NCI-H1105 (cell line): ENCODE measurements around the gene OTP.

Experiments
- DNase-seq: peaks from one replicate; lab custom pipeline; 2025; lab: John Stamatoyannopoulos, UW

The OTP gene

DNA sequence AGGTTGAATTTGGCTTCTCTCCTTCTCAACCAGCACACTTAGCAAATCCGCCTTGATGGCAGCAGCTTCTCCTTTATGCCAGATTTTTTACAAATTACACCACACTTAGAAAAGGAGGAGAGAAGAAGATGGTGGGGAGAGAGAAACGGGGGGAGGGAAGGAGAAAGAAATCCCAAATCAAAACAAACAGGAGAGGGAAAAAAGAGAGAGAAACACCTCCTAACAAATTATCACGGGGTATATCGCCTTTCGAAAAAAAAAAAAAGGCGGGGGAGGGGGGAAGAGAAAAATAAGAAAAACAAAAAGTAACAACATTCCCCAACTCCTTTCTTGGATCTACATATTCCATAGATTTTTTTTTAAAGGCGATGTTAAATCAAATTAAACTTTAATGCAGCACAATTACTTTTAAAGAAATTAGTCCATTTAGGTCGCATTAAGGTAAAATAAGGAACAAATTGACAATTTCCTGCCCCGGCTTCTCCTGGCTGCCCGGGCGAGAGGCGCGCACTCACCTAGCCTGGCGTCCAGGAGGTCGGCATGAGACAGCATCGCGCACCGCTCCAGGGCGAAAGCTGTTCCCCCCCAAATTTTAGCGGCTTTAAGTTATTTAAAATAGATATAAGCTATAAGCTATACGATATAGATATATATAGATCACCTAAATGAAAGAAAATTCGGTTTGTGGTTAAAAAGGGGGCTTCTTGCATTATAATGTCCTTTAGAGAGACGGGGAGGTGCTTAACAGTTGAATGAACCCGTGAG is at the start of gene OTP:
Gene OTP, minus strand, starts transcription at position 716 of the 765 bp plus-strand sequence. Its CDS starts 164 bp downstream, at position 552.
- no peak for DNase-seq

DNA sequence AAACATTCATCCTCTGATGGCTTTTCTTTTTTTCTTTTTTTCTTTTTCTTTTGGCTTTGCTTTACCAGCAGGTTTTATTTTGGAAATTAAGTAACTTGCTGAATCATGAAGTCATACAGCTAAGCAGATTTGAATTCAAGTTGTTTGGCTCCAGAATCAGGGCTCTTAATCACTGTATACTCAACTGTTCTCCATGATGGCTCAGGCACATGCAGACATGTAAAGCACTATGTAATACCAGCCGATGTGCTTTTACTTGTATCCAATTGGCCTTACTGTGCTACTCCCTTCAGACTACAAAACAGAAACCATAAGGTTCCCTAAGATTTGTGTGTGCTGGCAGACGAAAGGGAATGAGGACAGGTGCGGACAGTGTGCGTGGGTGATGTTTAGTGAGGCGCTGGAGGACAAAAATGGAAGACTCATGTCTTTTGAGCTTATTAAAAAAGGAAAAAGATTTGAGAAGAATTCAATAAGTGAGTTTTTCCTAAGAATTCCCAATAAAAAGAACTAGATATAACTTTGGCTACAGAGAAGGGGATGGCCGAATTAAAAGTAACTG is 44.7 kb upstream of the OTP start:
- DNase-seq: no peak

DNA sequence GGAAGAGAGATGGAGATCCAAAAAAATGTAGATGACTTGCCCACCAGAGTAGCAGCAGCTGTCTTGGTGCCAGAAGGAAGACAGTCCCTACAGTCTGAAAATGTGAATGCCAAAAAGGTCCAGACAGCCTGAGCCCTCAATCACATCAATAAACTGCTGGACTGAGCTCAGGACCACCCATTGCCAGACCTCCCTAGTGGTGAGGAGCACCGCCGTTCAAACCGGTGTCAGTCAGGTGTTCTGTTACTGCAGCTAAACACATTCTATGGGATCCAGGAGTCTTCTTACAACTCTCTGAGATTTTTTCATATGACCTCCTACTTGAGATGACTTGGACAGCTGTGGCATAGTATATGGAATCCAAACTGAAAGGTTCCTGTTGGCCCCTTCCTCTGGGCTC is 32.0 kb upstream of the OTP start:
- DNase-seq: no peak

DNA sequence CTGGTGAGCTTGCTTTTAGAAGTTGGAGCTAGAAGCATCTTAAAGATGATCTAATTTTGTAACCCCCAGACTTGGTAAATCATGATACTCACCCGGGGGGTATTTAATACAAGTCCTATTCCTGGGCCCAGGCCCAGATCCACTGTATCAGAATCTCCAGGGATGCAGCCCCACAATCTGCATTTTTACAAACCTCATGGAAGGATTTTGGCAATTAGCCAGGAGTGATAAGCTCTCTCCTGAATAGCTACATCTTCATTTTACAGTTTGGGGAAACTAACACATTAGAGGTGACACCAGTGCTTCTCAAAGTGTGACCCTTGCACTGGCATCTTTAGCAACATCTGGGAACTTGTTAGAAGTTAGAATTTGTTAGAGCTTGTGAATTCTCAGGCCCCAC is 31.2 kb upstream of the OTP start:
- DNase-seq: no peak

DNA sequence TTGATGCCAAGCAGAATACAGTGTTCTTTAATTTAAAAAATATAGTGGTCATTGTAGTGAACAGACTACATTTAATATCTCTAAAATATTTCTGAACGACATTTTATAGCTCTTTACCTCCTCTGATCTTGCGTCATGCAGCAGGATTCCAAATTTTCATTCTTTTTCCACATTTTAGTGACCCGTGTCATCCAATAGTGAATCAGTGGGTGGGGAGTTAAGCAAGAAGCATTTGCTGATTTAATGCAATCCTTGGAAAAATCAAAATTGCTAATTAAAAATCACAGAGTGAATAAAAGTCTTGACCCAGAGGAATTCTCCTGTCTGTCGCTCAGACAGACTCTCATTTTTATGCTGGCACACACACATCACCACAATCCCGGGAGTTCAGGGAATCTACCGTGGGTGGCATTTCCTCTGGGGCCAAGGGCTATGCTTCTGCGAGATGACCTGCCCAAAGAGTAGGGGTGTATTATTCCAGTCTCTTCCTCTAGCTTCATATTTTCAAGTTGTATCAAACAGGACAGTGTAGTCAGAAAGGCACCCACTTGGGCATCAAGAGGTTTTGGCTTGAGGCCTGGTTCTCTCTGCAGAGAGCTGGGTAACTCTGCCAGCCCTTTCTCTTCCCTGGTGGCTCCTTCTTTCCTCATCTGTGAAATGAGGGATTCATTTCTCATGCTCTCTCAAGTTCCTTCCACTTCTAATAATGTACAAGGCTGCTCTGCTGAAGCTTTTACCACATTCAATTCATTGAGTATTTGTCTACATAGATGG is 24.8 kb upstream of the OTP start:
- no peak for DNase-seq

DNA sequence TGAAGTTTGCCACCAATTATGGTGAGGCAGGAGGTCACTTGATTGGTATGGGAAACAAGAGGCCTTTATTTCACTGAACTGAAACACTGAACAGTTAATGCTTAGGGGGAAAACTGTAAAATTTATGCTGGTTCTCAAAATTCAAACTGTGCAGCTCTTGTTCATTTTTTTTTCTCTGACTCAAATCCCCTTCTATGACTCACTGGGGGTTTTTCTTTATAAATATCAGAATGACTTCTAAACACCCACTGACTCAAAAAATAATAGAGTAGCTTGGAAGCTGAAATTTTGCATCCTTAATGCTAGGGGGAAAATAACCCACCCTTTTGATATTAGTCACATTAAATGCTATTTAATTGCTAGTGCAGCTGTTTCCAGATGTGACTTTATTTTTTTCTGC is 24.1 kb upstream of the OTP start:
- no peak for DNase-seq

DNA sequence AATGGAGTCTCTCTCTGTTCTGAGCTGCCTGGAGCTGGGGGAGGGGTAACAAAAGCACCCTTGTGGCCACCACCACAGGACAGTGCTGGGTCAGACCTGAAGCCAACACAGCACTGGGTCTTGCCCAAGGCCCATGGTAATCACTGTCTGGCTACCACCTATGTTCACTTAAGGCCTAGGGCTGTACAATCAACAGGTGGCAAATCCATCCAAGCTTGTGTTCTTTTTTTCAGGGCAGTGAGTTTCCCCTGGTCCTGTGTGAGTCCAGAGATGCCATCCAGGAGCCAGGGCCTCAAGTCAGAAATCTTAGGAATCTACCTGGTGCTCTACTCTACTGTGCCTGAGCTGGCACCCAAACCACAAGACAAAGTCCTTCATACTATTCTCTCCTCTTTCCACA is 20.1 kb upstream of the OTP start:
- DNase-seq: no peak

DNA sequence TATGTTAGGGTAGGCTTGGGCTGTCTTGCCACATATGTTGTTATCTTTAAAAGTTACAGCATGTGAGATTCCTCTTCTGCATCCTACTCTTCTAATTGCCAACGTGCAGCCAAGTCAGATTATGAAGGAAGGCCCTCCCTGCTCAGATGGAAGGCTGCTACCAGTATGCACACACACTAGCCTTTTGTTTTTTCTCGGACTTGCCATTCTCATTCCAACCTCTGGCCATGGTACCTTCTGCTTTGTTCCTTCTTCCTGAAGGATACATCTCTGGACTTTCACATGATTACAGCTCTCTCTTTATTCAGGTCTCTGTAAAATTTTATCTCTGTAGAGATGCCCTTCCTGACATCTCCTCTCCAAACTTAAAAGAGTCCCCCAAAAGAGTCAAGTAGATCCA is 12.8 kb upstream of the OTP start:
- DNase-seq: no peak

DNA sequence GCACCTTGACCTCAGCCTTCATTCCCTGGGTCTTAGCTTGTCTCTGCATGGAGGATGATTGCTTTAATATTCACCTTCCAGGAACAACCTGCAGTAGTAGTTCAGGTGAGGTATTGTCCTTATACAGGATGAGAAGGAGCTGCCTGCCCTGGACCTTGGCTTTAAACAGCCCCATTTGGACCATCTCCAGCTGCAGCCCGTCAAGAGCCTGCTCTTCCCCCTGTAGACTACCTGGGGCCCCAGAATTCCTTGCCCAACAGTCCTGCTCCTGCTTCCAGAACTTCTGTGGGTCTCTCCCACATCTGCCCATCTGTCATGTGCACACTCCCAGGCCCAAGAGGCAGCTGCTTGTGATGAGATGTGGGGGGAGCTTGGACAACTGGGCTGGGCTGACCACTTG is 12.2 kb upstream of the OTP start:
- no peak for DNase-seq

DNA sequence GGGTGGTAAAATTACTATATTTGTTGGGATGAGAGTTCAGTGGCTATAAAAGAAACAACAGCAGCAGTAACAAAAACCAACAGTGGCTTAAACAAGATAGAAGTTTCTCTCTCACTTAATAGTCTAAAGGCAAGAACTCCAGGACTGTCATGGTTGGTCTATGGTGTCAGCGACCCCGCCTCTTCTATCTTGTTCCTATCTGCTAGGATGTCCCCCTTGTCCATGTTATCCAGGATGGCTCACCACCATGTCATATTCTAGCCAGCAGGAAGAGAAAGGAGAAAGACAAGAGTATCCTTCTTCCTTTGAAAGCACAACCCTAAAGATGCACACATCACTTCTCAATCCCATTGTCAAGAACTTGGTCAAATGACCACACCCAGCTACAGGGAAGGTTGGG is 11.3 kb upstream of the OTP start:
- DNase-seq: no peak

DNA sequence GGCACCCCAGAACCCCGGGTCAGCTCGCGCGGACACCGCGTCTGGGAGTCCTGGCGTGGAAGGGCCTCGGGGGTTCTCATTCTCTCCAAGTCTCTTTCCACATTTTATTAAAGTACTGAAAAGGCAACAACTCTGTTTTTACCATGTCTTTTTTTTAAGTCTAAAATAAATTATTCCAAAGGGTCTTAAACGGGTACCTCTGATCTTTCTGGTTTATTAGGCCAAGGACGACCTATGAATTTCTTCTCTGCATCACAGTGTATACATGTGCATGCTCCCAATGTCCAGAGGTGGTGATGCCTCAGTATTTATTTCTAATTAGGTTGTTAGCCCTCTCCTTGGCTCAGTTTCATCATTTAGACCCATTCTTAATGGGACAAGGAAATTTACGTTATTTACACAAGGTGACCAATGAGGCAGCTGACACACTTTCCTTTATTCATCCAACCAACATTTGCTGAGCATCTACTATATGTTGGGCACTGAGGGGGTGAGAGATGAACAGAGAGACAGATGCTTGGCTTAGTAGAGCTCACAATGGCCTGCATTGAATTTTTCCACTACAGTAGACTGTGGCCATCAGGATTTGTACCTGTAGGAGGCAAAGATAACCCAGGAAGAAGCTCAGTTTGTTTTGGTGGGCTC is 7.6 kb upstream of the OTP start:
- DNase-seq: no peak

DNA sequence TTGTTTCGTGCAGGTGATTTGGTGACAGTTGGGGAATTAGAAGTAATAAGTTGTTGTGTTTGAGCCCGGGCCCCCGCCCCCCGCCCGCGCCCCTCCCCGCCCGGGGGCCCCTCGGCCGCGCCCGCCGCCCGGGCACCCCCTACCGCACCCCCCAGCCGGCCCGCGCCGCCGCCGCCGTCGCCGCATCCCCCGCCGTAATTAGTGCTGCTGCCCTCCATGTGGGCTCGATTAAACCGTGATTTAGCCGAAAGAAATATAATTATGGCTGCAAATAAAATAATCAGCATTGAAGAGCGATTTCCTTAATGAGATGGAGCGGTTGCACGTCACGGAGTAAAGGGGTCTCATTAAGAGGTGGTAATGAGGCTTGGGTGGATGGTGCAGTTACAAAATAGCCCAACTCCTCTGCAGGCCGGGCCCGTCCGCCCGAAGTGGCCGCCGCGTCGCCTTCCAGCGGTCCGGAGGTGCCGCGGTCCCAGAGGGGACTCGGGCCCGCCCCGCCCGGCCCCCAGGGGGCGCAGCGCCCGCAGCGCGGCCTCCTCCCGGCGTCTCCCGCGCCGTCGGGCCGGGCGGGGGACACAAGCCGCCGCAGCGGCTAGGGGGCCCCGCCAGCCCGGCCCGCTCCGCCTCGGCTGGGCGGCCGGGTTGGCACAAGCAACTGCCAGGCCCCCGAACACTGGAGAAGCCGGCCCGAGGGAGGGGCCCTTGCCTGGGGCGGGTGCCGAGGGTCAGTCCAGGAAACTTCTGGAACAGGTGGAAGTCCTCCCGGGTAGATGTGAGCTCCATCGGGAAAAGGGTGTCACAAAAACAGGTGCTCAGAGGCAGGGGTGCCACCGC is 6.9 kb upstream of the OTP start:
- no peak for DNase-seq

DNA sequence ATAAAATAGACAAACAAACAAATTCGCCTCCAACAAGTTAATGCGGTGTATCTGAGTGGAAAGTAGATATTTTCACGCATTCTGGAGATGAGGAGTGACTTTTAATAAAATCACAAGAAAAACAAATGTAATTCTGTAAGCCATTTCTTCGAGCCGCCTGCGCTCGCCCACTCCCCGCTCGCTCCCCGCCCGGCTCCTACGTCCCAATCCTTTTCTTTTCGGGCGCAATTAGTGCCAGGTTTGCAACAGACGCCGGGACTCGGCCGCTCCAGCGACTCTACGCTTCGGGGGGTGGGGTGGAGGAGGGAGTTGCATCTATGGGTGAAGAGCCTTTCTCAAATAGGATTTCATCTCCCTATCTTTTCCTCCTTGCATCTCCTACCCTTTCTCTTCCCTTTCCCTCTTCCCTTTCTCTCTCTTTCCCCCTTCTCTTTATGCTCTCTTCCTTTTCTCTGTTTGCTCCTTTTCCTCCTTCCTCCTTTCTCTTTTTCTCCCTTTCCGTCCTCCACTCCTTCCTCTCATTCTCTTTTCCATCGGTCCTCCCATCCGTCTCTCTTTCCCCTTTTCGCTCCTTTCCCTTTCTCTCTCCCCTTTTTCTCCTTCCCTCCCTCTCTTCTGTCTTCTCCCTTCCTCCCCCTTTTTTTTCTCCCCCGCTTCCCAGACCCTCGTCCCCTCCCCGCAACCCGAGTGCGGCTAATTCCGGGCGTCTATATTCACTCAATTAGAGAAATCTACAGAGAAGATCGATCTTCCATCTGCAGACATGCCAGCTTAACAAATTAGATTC is 6.1 kb upstream of the OTP start:
- DNase-seq: no peak

DNA sequence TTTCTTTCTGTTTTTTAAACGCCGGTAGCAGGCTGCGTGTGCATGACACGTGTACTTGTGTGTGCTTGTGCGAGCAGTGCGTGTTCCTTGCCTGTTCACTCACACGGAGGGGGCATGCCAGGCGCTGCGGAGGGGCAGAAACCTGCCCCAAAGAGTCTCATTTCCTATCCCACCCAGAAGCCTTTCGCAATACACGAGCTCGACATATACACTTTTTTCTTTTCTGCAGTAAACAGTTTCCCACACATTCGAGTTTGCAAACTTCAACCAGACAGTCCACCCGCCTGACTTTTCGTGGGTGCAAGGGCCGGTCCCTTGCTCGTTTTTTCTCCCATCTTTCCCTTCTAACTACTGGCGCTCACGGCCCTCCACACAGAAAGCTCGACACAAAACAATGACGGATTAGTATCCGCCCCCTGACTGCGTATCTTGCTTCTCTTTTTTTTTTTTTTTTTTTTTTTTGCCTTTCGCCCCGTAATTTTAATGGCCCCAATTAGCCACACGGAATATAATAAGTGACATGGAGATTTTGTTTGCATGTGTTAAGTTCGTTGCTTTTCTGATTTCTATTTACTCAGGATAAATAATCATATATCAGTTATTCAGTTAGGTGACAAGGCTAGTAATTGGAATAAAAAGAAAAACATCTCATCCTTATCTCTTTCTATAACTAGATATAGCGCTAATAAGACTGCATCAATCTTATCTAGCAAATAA is 5.3 kb upstream of the OTP start:
- no peak for DNase-seq

DNA sequence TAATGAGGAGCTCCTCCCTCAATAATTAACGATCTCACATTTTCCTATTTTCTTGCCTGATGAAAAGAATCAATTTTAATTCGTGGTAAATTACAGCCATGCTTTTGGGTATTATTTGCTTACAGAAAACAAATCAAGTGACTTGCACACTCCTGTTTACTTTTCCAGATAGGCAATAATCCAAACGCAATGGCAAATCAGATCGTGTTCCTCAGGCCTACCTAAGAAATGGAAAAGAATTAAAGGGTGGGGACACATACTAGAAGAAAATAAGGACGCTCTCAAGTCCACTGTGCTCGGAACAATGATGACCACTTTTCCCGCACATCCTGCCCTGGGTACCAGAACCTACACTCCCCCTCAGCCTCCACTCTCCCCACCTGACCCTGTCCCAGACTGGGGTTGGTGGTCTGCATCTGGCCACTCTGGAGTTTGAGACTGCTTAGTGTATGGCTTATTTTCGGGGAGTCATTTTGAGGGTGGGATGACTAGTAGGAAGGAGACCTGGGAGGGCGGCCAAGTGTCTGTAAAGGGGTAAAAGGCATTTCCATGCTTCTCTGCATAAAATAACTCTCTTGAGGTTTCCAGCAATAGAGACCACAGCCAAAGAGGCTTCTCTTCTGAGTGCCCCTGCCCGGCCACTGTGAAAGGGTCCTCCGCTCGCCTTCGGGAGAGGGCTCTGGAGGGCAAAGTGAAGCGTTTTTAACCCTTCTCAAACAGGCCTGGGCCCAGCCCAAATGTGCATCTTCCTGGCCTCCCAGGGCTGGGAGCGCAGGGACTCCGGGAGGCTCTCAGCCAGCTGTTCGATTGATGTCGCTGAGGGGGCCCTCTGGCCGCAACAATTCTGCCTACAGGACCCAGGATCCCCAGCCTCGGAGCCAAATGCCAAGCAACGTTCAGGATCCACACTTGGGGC is 4.5 kb upstream of the OTP start:
- no peak for DNase-seq

DNA sequence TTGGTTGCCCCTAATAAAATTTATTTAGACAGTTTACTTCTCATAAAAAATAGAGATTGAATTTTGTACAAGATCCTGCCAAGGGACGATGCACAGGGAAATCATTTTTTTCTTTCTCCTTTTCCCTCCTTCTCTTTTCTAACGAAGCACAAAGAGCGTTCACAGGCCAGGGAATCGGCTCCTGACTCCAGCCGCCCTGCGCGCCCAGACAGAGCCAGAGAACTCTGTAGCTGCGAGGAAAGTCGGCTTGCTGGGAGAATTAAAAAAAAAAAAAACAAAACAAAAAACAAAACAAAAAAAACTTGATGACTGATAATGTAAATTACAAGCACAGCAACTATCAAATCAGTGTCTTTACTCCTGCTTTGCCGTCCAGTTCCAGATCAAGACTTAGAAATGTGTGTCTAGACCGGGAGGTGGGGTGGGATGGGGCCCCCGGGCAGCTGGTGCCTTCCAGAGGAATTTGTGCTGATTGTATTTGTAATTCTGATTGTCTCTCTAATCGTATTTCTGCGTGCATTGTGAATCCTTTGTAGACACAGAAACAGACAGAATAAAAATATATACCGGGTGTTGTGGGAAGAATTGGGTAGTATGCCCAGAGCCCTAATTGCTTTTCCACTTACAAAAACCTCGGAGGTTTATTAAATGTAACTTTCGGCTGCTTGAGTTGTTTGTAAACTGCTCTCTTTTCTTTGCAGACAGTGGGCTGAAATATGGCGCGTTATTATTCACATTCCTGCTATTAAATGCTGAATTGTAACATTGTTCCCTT is 3.6 kb upstream of the OTP start:
- DNase-seq: no peak

DNA sequence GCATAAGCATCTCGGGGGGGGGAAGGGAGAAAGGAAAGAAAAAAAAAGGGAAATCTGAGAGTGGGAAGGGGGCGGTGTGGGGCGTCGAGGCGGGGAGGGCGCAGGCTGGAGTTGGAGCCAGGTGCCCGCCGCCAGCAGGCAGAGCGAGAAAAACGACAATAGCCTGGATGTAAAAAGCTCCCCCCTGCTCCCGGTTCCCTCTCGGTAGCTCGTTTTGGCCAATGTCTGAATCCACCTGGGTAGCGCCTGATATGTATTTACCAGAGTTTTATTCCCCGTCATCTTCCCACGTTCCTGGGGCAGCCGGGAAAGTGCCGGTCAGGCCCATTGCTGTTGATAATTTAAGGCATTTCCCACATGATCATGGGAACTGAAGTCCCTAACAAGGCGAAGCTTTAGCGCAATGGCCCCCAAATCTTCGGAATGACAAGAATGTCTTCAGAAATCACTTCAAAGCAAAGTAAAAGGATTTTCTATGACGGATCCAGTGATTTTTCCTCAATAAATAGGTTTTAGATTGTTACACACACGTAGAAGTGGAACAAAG is 3.0 kb upstream of the OTP start:
- DNase-seq: no peak
